GM12891 (cell line): ENCODE results near the gene IRX5.

Source experiments
- POLR2A ChIP-seq: IDR thresholded peaks from 2 replicates; pipeline ENCODE4 v1.6.1; 2011; ENCODE audit warnings: low read depth, low read length, control low read depth
- POLR2AphosphoS5 ChIP-seq: IDR thresholded peaks from 2 replicates; pipeline ENCODE4 v1.6.1; 2011; ENCODE audit warnings: low read depth, low read length, control low read depth

DNA sequence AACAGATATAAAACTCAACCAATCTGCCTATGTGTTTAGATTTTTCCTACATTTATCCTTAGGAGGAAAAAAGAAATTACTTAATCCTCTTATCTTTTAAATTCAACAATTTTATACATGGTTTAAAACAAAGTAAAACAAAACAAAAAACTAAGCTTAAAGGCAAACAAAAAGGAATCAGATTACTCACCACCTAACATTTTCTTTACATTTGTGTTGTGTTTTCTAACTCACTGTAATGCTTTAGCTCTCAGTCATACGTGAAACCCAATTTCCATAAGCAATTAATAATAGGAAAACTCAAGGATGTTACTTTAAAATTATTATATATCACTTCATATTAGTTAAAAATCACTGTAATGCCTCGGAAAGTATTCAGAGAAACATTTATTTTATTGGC lies 6.7 kb upstream of the IRX5 start:
- no peak for TF ChIP-seq POLR2A
- TF ChIP-seq POLR2AphosphoS5, result no peak
